PC-3 (cell line): ENCODE results near the gene KCTD1.

Source experiments
- EZH2 ChIP-seq: fragments of 300-600 bp; sonication (generic); IDR thresholded peaks from one replicate; pipeline ENCODE4 v1.6.1; 2017; ENCODE audit warnings: antibody characterized with exemption, mild to moderate bottlenecking, low read length; ENCODE audit not compliant: unreplicated experiment
- TF ChIP-seq, protein P1 (sequence below): fragments of 300-600 bp; sonication (generic); conservative IDR thresholded peaks from 2 replicates; pipeline ENCODE4 v1.5.1; 2017; ENCODE audit warnings: antibody characterized with exemption, low read depth, mild to moderate bottlenecking, low read length

DNA sequence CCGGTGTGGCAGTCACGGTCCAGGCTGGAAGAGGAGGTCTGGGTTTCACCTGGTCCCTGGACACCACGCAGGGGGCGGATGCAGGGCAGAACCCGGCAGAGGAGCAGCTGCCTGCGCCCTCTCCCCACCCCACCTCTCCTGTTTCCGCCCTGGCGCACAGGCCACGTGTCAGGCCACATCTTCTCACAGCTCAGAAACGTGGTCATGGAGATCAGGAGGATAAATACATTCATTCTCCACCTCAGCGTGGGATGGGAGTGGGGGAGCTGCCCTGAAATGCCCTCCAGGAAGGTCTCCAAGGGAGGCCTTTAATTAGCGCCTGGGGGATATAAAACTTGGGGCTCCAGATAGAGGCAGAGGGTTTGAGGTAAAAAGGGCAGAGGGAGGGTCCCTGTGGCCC, 142.0 kb downstream of the KCTD1 start:
- TF ChIP-seq, protein P1, sequence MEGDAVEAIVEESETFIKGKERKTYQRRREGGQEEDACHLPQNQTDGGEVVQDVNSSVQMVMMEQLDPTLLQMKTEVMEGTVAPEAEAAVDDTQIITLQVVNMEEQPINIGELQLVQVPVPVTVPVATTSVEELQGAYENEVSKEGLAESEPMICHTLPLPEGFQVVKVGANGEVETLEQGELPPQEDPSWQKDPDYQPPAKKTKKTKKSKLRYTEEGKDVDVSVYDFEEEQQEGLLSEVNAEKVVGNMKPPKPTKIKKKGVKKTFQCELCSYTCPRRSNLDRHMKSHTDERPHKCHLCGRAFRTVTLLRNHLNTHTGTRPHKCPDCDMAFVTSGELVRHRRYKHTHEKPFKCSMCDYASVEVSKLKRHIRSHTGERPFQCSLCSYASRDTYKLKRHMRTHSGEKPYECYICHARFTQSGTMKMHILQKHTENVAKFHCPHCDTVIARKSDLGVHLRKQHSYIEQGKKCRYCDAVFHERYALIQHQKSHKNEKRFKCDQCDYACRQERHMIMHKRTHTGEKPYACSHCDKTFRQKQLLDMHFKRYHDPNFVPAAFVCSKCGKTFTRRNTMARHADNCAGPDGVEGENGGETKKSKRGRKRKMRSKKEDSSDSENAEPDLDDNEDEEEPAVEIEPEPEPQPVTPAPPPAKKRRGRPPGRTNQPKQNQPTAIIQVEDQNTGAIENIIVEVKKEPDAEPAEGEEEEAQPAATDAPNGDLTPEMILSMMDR, result no peak
- TF ChIP-seq EZH2, result no peak
